GM20000 (cell line): Measurements from ENCODE around the gene PTPRH.
"Not testable (repeated sequence)": the region's sequence is repeated elsewhere in the genome, so short reads cannot be mapped to it uniquely, and the experiment has no call there.

Source experiments
- DNase-seq: peaks from one replicate; pipeline ENCODE4 v3.0.0; 2012; ENCODE audit warnings: low spot score
- TF ChIP-seq, protein P1 (sequence below): IDR thresholded peaks from 2 replicates; pipeline ENCODE4 v1.5.1; 2012; ENCODE audit warnings: mild to moderate bottlenecking, control low read depth; ENCODE audit errors: extremely low read depth, missing control alignments

The PTPRH gene

DNA sequence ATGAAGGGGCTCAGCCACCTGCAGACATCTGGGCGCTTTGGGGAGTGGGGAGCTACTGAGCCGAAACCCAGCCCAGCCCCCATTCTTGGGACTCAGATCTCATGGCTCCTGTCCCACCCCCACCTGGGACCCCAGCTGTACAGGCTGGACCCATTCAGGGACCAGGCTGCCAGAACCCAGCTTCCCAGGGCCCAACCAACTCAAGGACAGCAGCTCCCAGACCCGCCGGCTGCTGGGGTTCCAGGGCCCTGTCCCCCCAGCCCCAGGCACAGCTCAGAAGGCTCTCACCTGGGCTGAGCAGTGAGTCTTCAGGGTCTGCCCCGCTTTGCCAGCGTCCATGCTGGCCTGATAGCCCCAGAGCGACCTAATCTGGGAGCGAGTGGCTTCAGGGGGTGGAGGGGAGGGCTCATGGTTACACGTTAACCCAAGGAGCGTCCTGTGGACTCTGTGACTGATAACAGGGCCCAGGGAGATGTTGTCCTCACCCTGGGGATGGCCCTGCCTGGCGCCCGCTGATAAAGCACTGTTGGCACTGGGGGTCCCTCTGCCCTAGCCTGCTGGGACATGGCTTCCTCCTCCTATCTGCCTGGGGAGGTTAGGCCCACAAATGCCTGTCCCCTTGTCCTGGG, 19.2 kb upstream of the PTPRH start, which contains the start of gene TMEM86B:
Gene TMEM86B, minus strand, starts transcription at position 361 of the 629 bp plus-strand sequence. Its CDS starts 22 bp downstream, at position 339.
- TF ChIP-seq, protein P1, sequence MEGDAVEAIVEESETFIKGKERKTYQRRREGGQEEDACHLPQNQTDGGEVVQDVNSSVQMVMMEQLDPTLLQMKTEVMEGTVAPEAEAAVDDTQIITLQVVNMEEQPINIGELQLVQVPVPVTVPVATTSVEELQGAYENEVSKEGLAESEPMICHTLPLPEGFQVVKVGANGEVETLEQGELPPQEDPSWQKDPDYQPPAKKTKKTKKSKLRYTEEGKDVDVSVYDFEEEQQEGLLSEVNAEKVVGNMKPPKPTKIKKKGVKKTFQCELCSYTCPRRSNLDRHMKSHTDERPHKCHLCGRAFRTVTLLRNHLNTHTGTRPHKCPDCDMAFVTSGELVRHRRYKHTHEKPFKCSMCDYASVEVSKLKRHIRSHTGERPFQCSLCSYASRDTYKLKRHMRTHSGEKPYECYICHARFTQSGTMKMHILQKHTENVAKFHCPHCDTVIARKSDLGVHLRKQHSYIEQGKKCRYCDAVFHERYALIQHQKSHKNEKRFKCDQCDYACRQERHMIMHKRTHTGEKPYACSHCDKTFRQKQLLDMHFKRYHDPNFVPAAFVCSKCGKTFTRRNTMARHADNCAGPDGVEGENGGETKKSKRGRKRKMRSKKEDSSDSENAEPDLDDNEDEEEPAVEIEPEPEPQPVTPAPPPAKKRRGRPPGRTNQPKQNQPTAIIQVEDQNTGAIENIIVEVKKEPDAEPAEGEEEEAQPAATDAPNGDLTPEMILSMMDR = no peak
- no peak for DNase-seq

DNA sequence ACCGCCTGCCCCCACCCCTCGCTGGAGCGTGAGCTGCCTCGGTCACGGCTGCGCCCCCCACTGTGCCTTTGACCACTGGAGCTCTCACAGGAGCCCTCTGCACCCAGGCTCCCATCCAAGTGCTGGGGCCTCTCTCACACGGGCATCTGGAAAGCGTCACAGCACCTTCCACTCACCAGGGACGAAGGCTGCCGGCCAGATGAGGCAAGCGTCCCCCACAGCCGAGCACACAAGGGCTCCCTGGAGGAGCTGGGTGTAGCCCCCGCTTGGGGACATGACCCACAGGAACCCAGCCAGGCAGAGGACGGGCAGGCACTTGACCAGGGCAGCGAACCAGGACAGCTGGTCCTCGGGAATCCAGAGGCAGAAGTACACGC, 18.7 kb upstream of the PTPRH start:
- TF ChIP-seq, protein P1 = no peak

DNA sequence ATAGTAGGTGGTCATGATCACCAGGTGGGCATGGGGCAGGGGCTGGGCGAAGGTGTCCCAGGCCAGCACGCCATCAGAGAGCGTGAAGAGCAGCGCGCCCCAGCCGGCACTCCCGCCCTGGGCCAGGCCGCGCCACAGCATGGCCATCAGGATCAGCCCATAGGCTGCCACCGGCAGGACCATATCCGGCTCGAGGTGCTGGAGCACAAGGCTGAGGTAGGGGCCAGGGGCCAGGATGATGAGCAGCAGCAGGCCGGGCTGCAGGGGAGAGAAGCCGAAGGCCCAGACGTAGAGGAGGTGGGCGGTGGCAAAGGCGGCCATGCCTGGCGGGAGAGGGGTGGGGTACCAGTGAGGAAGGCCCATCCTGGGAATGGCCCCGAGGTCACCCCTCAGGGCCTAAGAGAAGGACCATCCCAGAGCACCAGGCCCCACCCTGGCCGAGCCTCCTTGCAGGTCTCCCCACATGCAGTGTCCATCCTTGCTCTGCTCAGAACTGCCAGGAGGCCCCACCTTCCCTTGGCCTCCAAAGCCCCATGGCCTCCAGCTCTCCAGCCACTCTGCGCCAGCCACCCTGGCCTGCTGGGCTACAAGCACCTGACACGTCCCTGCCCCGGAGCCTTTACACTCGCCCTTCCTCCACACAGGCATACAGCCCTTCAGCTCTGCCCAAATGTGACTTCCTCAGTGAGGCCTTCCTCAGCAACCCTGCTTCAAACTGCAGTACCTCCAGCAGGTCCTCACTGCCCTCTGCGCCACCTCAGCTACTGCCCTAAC, 18.1 kb upstream of the PTPRH start:
- TF ChIP-seq, protein P1 = no peak
- no peak for DNase-seq

More for the DNA sequence above, 18.7 kb upstream of the PTPRH start:
- no peak for DNase-seq

DNA sequence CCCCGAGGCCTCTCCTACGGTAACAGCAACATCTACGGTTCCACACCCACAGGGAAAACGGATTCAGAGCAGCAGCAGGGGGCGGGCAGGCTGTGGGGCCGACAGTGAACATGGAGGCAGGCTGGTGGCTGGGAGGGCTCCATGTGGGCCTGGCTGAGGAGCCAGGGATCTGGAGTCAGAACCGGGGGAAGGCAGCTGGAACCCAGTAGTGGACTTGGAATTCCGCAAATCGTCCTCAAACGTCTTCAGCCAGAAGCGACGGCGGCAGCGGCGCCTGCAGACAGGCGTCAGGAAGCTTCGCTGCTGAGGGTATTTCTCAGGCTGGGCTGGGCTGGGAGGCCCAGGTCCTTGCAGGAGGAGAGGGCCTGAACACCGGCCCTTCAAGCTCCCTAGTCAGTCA, 17.5 kb upstream of the PTPRH start:
- TF ChIP-seq, protein P1 = no peak
- DNase-seq = no peak

DNA sequence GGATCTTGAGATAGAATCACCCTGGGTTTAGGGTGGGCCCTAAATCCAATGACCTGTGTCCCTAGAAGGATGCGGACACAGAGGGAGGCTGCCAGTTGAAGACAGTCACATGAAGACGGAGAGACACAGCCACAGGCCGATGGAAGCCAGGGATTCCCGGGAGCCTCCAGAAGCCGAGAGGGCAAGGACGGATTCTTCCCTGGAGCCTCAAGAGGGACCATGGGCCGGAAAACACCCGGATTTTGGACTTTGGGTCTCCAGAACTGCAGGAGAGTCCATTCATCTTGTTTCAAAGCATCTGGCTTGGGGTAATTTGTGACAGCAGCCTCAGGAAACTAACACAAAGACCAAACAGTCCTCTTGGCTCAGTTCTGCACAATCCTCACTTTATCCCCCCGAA, 17.0 kb upstream of the PTPRH start:
- DNase-seq = no peak
- TF ChIP-seq, protein P1 = no peak

DNA sequence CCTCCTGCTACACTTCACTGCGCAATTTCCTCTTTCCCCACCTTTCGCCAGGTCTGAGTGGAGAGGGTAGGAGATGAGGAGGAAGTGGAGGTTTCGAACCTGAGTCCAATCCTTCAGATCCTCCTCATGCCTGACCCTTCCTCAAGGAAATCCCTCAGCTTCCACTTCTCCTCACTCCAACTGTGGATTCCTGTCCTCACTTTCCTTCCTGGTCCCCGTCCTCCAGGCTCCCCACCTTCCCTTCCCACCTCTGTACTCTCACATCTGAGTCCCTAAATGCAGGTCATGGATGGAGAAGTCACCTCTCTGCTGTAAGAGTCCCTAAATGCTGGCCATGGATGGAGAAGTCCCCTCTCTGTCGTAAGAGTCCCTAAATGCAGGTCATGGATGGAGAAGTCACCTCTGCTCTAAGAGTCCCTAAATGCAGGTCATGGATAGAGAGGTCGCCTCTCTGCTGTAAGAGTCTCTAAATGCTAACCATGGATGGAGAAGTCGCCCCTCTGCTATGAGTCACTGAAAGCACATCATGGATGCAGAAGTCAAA, 16.2 kb upstream of the PTPRH start:
- no peak for DNase-seq
- TF ChIP-seq, protein P1 = no peak

DNA sequence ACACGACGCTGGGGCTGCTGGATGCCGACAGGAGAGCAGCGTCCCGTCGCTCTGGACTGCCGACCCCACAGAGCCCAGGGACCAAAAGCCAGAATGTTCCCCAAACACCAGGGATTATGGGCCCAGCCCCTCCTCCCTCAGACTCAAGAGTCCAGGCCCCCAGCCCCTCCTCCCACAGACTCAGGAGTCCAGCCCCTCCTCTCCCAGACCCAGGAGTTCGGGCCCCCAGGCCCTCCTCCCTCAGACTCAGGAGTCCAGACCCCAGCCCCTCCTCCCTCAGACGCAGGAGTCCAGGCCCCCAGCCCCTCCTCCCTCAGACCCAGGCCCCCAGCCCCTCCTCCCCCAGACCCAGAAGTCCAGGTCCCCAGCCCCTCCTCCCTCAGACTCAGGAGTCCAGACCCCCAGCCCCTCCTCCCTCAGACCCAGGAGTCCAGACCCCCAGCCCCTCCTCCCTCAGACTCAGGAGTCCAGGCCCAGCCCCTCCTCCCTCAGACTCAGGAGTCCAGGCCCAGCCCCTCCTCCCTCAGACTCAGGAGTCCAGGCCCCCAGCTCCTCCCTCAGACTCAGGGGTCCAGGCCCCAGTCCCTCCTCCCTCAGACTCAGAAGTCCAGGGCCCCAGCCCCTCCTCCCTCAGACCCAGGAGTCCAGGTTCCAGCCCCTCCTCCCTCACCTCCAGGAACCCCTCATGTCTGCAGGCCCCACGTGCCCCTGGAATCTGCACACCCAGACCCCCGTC, 15.5 kb upstream of the PTPRH start:
- not testable (repeated sequence) for DNase-seq
